Measurements from ENCODE around the gene UMODL1.

The UMODL1 gene

DNA sequence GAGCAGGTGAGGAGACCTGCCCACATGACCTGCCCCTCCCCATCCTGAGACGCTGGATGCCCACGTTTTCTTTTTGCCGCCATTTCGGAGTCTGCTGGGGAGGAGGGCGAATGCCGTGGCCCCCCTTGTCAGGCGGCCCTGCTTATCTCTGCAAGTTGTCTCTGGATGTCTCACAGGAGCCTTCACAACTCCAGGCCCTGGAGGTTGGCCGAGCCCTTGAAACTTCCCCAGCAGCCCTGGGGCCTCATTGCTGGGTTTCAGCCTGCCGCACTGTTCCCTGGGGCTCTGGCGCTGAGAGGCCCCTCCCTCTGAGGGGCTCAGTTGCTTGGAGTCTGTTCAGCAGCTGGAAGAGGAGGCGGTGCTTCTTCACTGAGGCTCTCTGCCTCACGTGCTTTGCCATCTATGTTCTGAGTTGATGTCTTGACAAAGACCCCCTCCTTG, 31.2 kb upstream of the UMODL1 start:
- no peak for DNase-seq (ENCODE audit: low read depth in 2 of 2)

DNA sequence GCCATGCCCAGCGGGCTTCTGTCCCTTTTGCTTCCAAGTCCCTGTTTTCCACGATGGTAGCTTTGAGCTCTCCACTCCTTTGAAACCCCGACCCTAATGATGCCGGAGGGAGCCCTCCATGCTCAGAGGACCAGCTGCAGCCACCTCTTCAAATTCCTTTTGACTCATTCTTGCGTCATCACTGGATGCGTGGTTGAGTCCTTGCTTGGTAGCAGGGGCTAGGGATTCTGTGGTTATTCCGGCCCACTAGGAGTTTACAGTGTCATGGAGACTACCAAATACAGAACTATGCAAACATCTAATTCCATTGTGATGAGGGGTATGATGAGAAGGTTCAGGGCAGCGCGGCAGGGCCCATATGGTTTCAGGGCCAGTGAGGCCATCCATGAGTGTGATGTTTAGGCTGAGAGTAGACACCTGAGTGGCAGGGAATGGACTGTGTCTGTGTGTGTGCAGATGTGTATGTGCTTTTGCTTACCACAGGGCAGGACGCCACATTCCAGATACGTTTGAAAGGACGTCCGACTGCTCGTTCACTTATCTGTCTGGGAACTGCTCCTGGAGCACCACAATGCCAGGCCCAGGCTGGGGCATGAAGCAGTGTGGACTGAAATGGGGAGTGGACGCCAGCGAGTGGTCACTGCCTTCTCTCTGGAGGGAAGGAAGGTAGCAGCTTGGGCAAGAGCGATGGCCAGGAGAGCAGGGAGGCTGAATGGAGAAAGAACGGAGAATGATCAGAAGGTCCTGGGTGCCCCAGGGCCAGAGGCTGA, 30.5 kb upstream of the UMODL1 start:
- no peak for DNase-seq (ENCODE audit: low read depth in 2 of 2)

GRCh38 chr21:42041246-42041645, 29.9 kb upstream of the UMODL1 start:
- DNase-seq (ENCODE audit: low read depth in 2 of 2): no peak

DNA sequence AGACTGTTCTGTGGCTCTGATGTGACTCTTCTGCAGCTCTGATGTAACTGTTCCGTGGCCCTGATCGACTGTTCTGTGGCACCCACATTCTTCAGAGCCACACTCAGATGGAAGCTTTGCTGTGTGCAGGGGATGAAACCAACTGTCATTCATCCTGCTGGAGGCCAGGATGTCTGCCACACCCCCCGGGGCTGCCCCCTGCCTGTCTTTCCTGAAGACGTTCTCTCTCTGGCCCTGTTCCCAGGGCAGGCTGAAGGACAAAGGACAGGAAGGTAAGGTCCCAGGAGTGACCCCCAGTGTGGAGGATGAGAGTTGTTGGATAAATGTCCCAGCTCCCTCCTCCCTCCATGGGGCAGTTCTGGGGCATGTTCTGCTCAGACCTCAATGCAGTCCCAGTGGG, 29.4 kb upstream of the UMODL1 start:
- DNase-seq (ENCODE audit: low read depth in 2 of 2): no peak

GRCh38 chr21:42042651-42043050, 28.5 kb upstream of the UMODL1 start:
- no peak for DNase-seq (ENCODE audit: low read depth in 2 of 2)

- no peak for DNase-seq (ENCODE audit: low read depth in 2 of 2)
Measured at GRCh38 chr21:42043201-42043895, 27.8 kb upstream of the UMODL1 start.

- DNase-seq (ENCODE audit: low read depth in 2 of 2): no peak
Measured at GRCh38 chr21:42043961-42044360, 27.2 kb upstream of the UMODL1 start.

- DNase-seq (ENCODE audit: low read depth in 2 of 2): no peak
Measured at GRCh38 chr21:42044871-42045495, 26.1 kb upstream of the UMODL1 start.

DNA sequence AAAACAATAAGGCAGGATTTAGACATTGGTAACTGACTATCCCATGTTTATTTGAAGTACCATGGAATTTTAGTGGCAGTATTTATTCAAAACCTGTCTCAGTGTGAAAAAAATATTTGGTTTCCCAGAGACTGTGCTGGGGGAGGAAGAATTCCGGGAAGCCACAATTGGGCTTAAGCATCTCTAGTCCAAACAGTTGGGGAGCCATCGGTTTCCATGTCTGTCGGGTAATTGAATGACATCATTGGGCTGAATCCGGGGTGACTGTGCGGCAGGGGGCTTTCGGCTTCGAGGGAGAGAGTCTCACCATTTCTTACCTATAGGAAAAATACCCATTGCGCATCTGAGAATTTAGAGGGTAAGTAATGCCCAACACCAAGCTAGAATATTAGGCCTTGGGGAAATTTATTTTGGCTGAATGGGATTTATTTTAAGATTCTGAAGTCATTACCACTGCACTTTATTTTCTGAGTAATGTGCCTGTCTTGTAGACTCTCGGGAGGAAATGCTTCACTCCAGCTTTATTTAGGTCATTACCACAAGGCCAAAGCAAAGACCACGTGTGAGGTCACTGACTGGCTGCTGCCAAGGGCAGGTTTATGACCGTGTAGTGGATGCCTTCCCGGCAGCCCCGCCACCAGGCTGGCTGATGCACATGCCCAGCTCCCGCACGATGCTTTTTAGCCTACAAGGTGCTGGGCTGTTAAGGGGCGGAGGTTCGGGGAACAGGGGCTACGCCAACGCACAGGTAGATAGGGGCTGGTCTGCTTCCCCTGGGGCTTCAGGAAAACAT, 23.1 kb upstream of the UMODL1 start:
- DNase-seq (ENCODE audit: low read depth in 2 of 2): no peak

GRCh38 chr21:42048870-42049577, 22.1 kb upstream of the UMODL1 start:
- no peak for DNase-seq (ENCODE audit: low read depth in 2 of 2)

DNA sequence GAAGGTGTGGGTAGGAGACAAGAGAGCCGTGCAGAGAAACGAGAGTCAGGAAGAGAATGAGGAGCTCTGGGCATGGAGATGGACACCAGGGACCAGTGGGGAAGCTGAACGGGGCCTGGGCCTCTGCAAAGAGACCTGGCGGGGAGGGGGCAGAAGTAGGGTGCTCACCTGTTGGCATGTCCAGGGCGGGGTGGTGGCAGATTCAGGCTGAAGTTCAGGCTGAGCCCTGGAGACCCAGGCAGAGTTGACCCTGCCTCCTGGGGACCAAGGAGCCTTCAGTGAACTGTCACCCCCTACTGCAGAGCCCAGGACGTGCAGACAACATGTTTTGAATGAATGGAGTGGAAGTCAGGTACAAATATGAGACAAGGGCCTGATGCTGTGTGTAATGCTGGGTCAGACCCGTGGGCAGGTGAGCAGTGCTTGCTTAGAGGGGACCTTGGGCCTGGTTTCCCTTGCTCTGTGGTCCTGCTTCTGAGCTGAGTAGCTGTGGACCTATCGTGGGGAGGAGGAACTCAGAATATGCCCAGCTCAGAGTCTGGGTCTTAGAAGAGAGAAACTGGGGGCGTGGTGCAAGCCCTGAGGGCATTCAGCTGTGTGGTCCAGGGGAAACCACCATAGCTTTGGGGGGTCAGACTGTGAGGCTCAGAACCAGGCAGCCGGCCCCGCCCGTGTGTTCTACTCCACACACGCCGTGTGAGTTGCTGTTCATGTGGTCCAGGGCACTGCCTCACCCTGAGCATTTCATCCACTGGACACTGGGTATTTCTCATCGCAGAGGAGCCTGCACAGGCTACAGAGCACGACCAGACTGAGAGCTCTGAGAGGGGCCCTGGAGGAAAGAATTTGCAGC, 21.3 kb upstream of the UMODL1 start:
- DNase-seq (ENCODE audit: low read depth in 2 of 2): no peak

DNA sequence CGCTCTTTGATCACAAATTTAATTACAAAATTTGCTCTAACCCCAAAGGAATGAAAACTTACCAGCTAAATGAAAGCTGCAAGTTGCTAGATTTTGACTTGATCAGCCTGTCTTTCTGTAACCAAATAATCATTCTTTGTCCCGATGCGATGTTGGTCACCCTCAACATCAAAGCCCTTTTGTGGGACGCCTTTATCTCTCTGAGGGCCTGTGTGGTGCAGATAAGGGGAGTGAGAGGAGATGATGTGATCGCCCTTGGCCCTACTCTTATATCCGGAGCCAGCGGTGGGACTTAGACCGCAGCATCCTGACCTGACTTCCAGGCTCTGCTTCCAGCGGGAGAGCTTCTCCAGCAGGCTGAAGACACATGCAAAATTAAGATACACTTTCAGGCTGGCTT, 19.3 kb upstream of the UMODL1 start:
- no peak for DNase-seq (ENCODE audit: low read depth in 2 of 2)

GRCh38 chr21:42055425-42055824, 15.7 kb upstream of the UMODL1 start:
- no peak for DNase-seq (ENCODE audit: low read depth in 2 of 2)

DNA sequence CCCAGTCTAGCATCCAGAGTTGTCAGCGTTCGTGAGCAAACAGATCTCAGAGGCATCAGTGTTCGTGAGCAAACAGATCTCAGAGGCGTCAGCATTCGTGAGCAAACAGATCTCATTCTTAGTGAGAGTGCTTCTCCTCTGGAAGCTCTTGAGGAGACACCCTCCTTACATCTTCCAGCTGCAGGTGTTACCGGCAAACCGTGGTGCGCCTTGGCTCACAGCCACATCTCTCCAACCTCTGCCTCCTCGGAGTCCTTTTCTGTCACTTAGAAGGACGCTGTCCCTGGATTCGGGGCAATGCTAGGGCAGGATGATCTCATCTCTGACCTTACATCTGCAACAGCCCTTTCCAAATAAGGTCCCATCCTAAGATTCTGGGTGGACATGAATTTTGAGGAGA, 14.6 kb upstream of the UMODL1 start:
- no peak for DNase-seq (ENCODE audit: low read depth in 2 of 2)

DNA sequence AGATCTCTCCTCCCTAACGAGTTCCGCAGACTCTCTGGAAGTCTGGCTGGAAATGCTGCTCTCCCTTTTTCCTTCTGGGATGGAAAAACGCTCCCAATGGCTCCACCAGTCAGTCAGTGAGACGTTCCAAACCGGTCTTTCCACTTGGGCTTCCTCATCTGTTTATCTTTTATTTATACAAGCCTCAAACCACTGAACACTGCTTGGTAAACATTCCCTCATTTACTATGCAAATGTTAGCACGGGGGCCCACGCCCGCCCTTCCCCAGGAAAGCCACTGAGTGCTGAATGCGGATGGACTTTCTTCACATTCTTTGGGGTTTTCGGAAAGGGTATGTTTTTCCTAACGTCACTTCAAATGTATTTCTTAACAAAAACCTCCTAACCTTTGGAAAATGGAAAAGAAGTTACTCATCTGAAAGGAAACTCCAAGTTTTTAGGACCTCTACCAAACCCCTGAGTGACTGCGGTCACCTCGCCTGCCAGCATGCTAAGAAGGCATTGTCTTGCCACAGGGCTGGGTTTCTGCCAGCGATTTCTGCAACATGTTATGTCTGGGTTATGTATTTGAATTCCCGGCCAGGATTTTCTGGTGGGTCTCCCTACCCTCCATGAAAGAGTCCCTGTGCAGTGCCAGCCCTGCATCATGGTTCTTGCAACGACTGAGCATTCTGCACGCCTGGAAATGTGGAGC, 14.0 kb upstream of the UMODL1 start:
- DNase-seq (ENCODE audit: low read depth in 2 of 2): no peak

DNA sequence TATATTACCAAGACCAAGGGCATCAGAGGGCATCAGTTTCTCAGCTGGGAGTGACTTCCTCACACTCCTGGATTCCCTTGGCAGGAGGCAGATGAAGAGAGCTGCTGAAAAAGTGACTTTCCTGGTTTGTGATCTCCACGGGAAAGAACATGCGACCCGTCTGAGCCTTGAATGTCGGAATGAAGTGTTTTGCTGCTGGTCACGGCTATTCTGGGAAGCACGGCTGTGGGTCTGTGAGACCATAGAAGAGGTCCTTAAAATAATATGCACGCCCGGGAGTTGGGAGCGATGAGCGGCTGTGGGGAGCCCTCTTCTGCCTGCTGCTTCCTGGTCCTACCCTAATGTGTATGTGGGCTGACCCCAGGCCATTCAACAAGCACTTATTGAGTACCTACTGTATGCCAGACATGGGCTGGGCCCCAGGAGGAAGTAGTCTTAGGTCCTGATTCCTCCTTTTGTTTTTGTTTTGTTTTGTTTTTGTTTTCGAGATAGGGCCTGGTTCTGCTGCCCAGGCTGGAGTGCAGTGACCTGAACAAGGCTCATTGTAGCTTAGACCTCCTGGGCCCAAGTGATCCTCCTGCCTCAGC, 13.2 kb upstream of the UMODL1 start:
- no peak for DNase-seq (ENCODE audit: low read depth in 2 of 2)

GRCh38 chr21:42058631-42059111, 12.4 kb upstream of the UMODL1 start:
- DNase-seq (ENCODE audit: low read depth in 2 of 2): no peak

GRCh38 chr21:42059141-42059540, 12.0 kb upstream of the UMODL1 start:
- DNase-seq (ENCODE audit: low read depth in 2 of 2): no peak

GRCh38 chr21:42059721-42060120, 11.4 kb upstream of the UMODL1 start:
- no peak for DNase-seq (ENCODE audit: low read depth in 2 of 2)

Data from stimulated activated CD8-positive, alpha-beta memory T cell treated with anti-CD3 and anti-CD28 coated beads, Interleukin-15, amount 100 ng/mL, for 4 hours (primary cell).